ENCODE data around the gene COL27A1.

The COL27A1 gene

GRCh38 chr9:114155263-114155994, at the start of gene COL27A1:
COL27A1 (plus strand) TSS chr9:114155537; CDS start chr9:114155951, 414 bp downstream.
- peak; percentile 50 to 59 for DNase-seq (ENCODE audit: low read depth in 2 of 2)

- no peak for DNase-seq (ENCODE audit: low read depth in 2 of 2)
These were observed 47.9 kb upstream of the COL27A1 start for GRCh38 chr9:114107286-114108001.

- no peak for DNase-seq (ENCODE audit: low read depth in 2 of 2)
These were observed 47.1 kb upstream of the COL27A1 start for GRCh38 chr9:114108016-114108833.

GRCh38 chr9:114109124-114109523, 46.2 kb upstream of the COL27A1 start:
- DNase-seq (ENCODE audit: low read depth in 2 of 2), result no peak

- DNase-seq (ENCODE audit: low read depth in 2 of 2), result no peak
These were observed 45.2 kb upstream of the COL27A1 start for GRCh38 chr9:114110180-114110579.

GRCh38 chr9:114112325-114112724, 43.0 kb upstream of the COL27A1 start:
- no peak for DNase-seq (ENCODE audit: low read depth in 2 of 2)

GRCh38 chr9:114112778-114113584, 42.4 kb upstream of the COL27A1 start:
- no peak for DNase-seq (ENCODE audit: low read depth in 2 of 2)

- no peak for DNase-seq (ENCODE audit: low read depth in 2 of 2)
These were observed 41.0 kb upstream of the COL27A1 start for GRCh38 chr9:114114364-114114763.

GRCh38 chr9:114115654-114116125, 39.6 kb upstream of the COL27A1 start:
- no peak for DNase-seq (ENCODE audit: low read depth in 2 of 2)

- no peak for DNase-seq (ENCODE audit: low read depth in 2 of 2)
These were observed 39.1 kb upstream of the COL27A1 start for GRCh38 chr9:114116126-114116747.

- no peak for DNase-seq (ENCODE audit: low read depth in 2 of 2)
These were observed 37.7 kb upstream of the COL27A1 start for GRCh38 chr9:114117614-114117995.

- DNase-seq (ENCODE audit: low read depth in 2 of 2), result no peak
These were observed 37.1 kb upstream of the COL27A1 start for GRCh38 chr9:114117996-114118830.

- no peak for DNase-seq (ENCODE audit: low read depth in 2 of 2)
These were observed 35.8 kb upstream of the COL27A1 start for GRCh38 chr9:114119242-114120191.

GRCh38 chr9:114120192-114121014, 34.9 kb upstream of the COL27A1 start:
- DNase-seq (ENCODE audit: low read depth in 2 of 2), result no peak

- no peak for DNase-seq (ENCODE audit: low read depth in 2 of 2)
These were observed 33.9 kb upstream of the COL27A1 start for GRCh38 chr9:114121227-114122135.

- DNase-seq (ENCODE audit: low read depth in 2 of 2), result no peak
These were observed 33.0 kb upstream of the COL27A1 start for GRCh38 chr9:114122136-114123027.
